Measurements from ENCODE around the gene USP6NL.
"Not testable (repeated sequence)": the region's sequence is repeated elsewhere in the genome, so short reads cannot be mapped to it uniquely, and the experiment has no call there.

The USP6NL gene

DNA sequence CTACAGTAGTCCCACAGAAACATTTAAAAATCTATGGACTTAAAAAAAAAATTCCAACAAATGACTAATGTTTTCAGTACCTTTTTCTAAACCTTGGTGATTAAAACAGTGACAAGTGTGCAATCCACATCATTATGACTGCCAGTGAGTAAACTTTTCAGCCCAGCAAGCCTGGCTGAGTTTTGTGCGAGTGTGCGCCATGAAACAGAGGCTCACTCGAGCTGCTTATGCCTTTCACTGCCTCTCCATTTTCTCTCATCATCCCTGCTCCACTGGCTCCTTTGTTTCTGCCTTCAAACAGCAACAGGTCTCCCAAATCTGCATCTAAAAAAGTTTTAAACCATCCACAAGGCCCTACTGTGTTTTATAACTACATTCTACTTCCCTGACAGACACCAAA lies 105.8 kb downstream of the USP6NL start:
- Histone ChIP-seq H3K4me3 (ENCODE audit: low read depth, low read length) (no peak overlapping the region), H3K4me1 (no peaks in the 10 kb centered on the region), H3K27me3 (no peaks in the 10 kb centered on the region), H3K36me3 (no peaks in the 10 kb centered on the region; the same call in 1 of the 2 replicates), H3K9me3 (no peaks in the 10 kb centered on the region)
- TF ChIP-seq, protein P1, sequence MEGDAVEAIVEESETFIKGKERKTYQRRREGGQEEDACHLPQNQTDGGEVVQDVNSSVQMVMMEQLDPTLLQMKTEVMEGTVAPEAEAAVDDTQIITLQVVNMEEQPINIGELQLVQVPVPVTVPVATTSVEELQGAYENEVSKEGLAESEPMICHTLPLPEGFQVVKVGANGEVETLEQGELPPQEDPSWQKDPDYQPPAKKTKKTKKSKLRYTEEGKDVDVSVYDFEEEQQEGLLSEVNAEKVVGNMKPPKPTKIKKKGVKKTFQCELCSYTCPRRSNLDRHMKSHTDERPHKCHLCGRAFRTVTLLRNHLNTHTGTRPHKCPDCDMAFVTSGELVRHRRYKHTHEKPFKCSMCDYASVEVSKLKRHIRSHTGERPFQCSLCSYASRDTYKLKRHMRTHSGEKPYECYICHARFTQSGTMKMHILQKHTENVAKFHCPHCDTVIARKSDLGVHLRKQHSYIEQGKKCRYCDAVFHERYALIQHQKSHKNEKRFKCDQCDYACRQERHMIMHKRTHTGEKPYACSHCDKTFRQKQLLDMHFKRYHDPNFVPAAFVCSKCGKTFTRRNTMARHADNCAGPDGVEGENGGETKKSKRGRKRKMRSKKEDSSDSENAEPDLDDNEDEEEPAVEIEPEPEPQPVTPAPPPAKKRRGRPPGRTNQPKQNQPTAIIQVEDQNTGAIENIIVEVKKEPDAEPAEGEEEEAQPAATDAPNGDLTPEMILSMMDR (IDR thresholded peaks at IDR 0.05; ENCODE audit: low read depth, low read length): no peak
- no peak for DNase-seq

DNA sequence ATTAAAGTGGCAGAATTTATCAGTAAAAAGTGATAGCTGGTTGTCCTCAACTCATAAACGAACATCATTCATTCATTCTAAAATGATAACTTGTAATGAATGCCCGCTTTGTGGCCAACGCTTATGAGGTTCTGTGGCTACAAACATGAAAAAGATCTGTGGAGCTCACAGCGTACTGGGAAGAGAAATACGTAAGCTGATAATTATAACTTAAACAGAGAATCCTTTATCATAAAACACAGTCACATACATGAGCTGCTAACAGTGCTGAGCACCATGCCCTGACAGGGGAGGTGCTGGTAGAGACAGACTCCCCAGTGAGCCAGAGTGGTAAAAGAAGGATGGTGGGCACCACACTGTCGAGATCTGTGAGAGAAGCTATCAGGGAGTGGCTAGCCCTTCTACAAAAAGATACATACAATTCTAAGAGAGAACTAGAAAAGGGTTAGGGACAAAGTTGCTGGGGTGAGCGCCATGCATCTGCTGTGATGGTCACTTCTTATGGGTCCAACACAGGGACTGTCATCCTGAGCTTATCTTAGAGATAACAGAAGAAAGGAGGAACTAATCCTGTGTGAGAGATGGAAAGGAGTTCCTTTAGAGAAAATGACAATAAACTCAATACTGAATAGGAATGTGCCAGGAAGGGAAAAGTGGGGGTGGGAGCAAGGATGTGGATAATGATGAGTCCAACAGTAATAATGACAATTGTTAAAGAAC lies 106.7 kb downstream of the USP6NL start:
- no peak overlapping the region for H3K4me3 ChIP-seq (ENCODE audit: low read depth, low read length)
- H3K9me3 ChIP-seq: no peaks in the 10 kb centered on the region
- H3K36me3 ChIP-seq: no peaks in the 10 kb centered on the region; the same call in 1 of the 2 replicates
- 0 out of 2 replicates have a peak, but pooled peaks cover 2% of the 10 kb centered on the region for H3K4me1 ChIP-seq
- no peaks in the 10 kb centered on the region for H3K27me3 ChIP-seq
- DNase-seq: no peak
- TF ChIP-seq, protein P1 (IDR thresholded peaks at IDR 0.05; ENCODE audit: low read depth, low read length): no peak

DNA sequence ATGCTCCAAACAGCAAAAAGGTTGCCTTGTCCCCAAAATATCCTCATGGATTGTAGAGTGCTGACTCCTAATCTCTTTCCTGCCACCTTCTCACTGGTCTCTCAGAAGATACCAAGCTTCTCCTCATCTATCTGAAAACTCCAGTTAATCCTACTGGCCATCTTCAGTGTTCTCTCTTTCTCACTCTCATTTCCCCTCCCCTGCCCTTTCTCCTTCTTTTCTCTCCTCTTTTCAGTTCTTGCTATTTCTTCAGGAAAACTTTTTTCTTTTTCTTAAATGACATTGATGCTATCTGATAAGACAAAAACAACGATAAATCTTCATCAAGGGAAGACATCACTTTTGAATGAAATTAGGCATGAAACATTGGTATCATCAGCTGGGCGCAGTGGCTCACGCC lies 109.8 kb downstream of the USP6NL start:
- Histone ChIP-seq H3K27me3 (no peaks in the 10 kb centered on the region), H3K9me3 (no peaks in the 10 kb centered on the region), H3K4me1 (peaks cover 7% of the 10 kb centered on the region; the same call in 1 of the 2 replicates), H3K4me3 (ENCODE audit: low read depth, low read length) (no peak overlapping the region), H3K36me3 (no peaks in the 10 kb centered on the region; the same call in 1 of the 2 replicates)
- no peak for DNase-seq
- TF ChIP-seq, protein P1 (IDR thresholded peaks at IDR 0.05; ENCODE audit: low read depth, low read length): no peak

DNA sequence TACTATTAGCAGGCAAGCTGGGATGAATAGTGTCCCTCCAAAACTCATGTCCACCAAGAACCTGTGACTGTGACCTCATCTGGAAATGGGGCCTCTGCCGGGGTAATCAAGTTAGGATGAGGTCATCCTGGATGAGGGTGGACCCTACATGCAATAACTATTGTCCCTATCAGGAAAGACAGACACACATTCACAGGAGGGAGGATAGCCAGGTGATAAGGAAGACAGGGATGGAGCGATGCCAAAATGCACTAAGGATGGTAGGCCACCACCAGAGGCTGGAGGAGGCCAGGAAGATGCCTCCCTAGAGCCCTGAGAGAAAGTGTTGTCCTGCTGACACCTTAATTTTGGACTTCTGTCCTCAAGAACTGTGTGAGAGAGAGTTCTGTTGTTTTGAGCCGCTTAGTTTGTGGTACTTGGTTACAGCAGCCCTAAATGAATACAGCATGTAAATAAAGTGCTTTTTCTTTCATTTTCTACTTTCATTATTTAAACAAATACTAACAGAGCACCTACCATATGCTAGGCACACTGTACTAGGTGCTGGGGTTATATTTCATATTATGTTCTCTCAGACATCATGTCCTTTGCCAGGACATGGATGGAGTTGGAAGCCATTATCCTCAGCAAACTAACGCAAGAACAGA lies 111.9 kb downstream of the USP6NL start:
- no peaks in the 10 kb centered on the region for H3K27me3 ChIP-seq
- no peak overlapping the region for H3K4me3 ChIP-seq (ENCODE audit: low read depth, low read length)
- DNase-seq: peak; percentile 51
- H3K9me3 ChIP-seq: no peaks in the 10 kb centered on the region
- TF ChIP-seq, protein P1 (IDR thresholded peaks at IDR 0.05; ENCODE audit: low read depth, low read length): no peak
- H3K4me1 ChIP-seq: peaks cover 7% of the 10 kb centered on the region; the same call in 1 of the 2 replicates
- no peaks in the 10 kb centered on the region; the same call in 1 of the 2 replicates for H3K36me3 ChIP-seq

DNA sequence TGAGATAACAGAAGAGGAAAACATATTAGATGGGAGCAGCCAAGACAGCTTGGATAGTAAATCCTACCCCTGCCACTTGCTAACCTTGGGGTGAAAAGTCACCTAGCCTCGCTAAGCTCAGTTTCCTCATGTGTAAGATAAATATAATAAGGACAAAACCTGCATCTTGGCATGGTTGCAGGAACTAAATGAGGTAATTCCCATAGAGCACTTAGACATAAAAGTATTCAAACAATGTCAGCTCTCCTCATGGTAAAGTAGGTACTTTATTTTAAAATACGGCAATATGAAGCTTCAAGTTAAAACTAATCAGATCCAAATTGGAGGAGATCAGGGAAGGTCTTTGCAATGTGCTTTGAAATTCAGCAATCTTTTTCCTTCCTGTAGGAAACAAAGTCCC lies 113.1 kb downstream of the USP6NL start:
- Histone ChIP-seq H3K4me3 (ENCODE audit: low read depth, low read length) (no peak overlapping the region), H3K36me3 (no peaks in the 10 kb centered on the region; the same call in 1 of the 2 replicates), H3K27me3 (no peaks in the 10 kb centered on the region), H3K4me1 (peaks cover 7% of the 10 kb centered on the region; the same call in 1 of the 2 replicates), H3K9me3 (no peaks in the 10 kb centered on the region)
- TF ChIP-seq, protein P1 (IDR thresholded peaks at IDR 0.05; ENCODE audit: low read depth, low read length): no peak
- no peak for DNase-seq

DNA sequence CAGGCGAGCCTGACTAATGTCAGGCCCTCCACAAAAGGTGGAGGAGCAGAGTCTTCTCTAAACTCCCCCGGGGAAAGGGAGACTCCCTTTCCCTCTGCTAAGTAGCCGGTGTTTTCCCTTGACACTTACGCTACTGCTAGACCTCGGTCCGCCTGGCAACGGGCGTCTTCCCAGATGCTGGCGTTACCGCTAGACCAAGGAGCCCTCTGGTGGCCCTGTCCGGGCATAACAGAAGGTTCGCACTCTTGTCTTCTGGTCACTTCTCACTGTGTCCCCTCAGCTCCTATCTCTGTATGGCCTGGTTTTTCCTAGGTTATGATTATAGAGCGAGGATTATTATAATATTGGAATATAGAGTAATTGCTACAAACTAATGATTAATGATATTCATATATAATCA lies 116.5 kb downstream of the USP6NL start:
- H3K27me3 ChIP-seq; H3K36me3 ChIP-seq; H3K9me3 ChIP-seq; H3K4me3 ChIP-seq (ENCODE audit: low read depth, low read length); H3K4me1 ChIP-seq: not testable (repeated sequence)
- peak; percentile 37 for DNase-seq
- TF ChIP-seq, protein P1 (IDR thresholded peaks at IDR 0.05; ENCODE audit: low read depth, low read length): peak; percentile 10; the same call in 1 of the 2 replicates

All from BE2C (cell line).